EH (cell line): ENCODE measurements around the gene SIRT2.
A peak's percentile ranks its signal among the peaks of the same experiment; 100 is the strongest.
"Not testable (repeated sequence)": the region's sequence is repeated elsewhere in the genome, so short reads cannot be mapped to it uniquely, and the experiment has no call there.

Experiments used
- DNase-seq: peaks from one replicate; pipeline ENCODE4 v3.0.0-alpha.2; 2015; ENCODE audit warnings: low read depth

Gene SIRT2

DNA sequence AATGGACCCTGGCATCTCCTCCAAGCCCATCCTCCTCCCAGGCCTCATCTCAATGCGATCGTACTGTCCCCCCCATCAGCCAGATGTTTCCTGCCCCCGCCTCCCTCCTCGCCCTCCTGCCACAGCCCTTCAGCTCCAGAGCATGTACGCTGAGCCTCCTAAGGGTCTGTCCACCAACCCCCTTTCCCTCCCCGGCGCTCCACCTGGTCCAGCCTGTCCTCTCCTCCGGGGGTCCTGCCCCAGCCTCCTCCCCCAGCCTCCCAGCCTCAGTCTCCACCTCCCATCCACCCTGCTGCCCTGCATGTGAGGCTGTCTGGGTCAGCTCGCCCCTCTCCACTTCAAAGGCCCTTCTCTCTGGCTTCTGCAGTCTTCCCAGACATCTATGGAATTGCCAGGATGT lies 4.5 kb downstream of the SIRT2 start:
- DNase-seq: no peak

DNA sequence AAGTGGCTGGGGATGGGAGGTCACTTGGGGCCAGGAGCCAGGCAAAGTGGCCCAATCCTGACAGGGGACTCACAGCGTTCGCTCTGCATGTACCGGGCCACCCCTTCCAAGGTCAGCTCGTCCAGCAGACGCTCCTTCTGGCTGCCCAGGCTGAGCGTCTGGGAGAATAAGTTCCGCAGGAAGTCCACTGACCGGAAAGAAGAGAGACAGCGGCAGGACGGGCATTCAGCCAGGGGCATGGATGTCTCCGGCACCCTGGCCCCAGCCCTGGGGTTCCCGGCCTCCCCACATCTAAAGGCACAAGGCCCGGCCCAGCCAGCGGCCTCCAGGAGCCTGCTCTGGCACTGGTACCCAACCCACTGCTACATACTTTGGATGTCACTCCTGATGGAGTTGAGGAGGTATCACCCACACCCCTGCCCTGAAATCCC lies 6.1 kb downstream of the SIRT2 start:
- DNase-seq: no peak

DNA sequence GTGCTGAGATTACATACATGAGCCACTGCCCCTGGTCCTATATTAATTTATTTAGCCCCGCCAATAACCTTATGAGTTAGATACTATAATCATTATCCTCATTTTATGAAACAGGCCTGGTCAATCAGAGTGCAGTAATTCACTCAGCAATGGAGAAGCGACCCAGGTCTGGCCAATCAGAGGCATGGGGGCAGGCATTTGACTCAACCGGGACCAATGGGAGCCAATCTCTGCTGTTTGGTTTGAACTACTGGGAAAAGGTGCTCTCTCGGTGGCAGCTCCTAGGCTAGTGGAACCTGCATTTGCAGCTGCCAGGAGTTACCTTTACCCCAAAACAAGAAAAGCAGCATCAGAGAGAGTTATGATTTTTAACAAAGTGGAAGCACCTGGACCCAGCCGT lies 6.6 kb downstream of the SIRT2 start:
- no peak for DNase-seq

DNA sequence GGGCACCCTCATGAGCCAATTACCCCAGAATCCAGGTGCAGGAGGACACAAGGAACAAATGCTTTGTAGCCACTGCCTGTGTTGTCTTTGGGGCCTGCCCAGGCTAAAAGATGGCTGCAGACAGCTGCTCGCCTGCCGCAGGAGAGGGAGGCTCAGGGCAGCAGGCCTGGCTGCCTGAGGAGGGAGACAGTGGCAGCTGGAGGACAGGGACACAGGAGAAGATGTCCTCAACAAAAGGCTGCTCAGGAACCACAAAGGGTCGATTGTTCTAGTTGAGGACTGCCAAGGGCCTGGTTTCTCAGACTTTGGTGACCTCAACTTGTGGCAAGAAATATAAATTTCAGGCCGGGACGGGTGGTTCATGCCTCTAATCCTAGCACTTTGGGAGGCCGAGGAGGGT lies 7.6 kb downstream of the SIRT2 start:
- no peak for DNase-seq

DNA sequence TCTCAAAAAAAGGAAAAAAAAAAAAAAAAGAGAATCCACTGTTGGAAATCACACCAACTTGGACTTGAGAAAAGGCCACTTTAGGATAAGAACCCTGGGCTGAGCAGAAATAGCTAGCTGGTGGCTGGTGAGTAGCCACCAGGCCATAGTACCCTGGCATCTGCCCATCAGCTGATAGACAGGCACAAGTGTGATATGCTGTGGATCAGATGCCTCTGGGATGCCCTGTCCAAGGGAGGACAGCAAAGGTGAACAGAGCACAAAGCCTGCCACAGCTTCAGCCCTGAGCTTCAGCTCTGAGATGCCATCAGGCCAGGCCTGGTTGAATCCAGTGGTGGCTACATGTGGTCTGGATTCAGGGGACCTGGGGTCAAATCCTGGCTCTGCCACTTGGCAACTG lies 8.7 kb downstream of the SIRT2 start:
- DNase-seq: no peak

DNA sequence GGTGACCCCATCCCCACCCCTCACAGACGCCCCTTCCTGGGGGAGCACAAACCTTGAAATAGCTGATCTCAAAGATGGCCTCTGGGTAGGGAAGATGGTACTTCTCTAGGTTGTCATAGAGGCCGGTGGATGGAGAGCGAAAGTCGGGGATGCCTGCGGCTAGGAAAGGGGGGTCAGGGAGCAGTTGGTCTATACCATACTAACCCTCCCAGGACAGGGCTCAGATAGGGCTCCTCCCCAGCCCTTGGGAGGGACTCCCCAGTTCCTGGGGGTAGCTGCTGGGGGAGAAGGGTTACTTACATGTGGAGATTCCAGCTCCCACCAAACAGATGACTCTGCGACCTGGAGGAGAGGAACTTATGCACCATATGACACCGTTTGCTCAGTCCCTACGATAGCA lies 9.6 kb downstream of the SIRT2 start:
- no peak for DNase-seq

DNA sequence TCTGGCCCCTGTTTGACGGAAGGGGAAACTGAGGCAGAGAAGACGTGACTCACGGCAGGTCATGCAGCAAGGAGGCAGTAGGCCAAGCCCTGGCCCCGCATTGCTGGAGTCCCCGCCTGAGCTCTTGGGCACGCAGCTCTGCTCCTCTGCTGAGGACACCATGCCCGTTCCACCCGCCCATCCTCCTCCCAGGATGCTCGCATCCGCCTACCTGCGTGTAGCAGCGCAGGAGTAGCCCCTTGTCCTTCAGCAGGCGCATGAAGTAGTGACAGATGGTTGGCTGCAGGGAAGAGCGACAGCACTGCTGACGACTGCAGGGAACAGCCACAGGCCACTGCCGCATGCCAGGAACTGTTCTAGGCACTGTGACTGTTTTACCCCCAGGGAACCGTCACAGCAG lies 10.5 kb downstream of the SIRT2 start:
- no peak for DNase-seq

DNA sequence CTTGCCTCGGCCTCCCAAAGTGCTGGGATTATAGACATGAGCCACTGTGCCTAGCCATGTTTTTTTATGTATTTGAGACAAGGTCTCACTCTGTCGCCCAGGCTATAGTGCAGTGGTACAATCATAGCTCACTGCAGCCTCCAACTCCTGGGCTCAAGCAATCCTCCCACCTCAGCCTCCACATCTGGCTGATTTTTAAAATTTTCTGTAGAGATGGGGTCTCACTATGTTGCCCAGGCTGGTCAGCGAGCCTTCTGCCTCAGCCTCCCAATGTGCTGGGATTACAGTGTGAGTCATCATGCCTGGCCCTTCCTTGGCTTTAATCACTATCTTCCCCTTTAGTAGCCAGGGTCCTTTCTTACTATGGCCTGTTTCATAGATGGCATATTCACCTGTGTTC lies 14.7 kb downstream of the SIRT2 start:
- not testable (repeated sequence) for DNase-seq

DNA sequence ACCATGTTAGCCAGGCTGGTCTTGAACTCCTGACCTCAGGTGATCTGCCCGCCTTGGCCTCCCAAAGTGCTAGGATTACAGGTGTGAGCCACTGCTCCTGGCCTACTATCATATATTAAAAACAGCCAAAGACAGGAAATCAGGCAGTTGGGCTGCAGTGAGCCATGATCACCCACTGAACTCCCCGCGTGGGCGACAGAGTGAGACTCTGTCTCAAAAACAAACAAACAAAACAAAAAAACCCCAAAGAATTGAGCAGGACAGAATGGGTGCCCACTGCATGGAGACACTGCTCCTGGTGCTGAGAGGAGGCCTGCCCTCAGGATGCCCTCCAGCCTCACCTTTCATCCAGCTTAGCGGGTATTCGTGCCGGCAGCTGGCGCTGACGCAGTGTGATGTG lies 16.1 kb downstream of the SIRT2 start:
- no peak for DNase-seq

DNA sequence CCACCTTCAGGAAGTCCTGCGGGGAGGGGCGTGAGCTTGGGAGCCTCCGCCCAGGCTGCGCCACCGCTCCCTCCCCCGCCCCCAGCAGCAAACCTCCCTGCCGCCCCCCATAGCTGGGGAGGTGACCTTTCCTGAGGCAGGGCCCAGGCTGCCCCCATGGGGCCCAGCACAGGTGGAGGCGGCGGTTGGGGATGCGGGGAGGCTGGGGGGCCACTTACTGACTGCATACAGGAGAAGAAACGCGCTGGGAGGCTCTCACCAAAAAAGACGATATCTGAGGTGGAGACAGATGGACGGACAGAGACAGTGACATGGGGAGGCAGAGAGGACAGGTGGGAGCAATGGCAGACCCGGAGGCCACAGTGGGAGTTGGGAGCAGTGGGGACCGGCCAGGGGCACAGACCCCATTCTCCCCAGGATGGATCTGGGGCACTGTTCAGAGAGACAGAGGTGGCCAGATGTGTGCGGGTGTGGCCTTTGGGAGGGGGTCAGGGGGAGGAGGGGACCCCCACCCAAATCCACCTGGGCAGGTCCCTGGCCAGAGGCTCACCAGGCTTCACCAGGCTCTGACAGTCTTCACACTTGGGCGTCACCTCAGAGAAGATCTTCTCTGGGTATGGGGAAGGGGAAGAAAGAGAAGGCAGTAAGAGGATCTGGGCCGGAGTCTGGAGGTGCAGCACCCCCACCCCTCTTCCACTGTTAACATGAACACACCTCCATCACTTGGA lies 18.4 kb downstream of the SIRT2 start:
- no peak for DNase-seq

DNA sequence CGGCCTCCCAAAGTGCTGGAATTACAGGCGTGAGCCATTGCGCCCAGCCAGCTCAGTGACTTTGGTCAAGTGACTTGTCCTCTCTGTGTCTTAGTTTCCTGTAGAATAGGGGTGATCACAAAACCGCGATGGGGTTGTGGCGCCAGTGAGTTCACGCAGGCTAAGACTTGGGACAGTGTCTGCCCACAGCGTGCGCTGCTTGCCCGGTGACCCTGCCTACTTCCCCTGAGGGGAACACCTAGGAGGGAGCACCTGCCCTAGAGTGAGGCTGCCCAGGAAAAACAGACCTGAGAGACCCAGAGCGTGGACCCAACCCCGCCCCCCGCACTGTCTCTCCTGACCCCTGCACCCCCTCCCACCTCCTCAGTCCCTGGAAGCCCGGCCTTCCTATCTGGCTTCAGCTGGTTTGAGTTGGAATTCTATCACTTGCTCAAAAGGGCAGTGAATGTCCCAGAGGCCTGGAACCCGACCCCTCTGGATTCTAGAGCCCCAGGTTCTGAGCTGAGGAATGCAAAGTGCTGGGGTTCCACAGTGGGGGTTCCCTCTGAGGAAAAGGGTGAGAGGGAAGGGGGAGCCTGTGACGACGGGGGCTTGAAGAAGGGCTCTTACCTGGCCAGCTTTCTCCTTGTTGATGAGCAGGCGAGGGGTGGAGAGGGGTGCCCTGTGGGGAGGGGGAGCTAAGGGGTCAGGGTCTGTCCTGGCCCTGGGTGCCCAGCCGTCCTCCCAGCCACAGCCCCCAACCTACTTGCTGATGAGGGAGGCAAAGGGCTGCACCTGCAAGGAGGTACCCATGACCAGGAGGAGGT lies 19.1 kb downstream of the SIRT2 start:
- no peak for DNase-seq

DNA sequence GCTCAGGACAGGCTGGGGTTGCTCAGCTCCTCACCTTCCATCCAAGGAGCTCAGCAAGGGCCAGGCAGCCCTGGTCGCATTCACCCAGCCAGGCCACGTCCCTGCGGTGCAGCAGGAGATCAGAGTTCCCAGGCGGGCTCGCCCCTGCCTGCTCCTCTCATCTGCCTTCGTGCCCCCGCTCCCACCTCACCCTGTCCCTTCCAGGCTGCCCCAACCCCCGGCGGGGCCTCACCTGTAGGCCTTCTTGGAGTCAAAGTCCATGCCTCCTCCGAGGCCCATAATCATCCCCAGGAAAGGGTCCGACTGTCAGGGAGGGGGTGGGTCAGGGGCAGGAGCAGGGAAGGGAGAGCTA lies 20.0 kb downstream of the SIRT2 start:
- DNase-seq: no peak

DNA sequence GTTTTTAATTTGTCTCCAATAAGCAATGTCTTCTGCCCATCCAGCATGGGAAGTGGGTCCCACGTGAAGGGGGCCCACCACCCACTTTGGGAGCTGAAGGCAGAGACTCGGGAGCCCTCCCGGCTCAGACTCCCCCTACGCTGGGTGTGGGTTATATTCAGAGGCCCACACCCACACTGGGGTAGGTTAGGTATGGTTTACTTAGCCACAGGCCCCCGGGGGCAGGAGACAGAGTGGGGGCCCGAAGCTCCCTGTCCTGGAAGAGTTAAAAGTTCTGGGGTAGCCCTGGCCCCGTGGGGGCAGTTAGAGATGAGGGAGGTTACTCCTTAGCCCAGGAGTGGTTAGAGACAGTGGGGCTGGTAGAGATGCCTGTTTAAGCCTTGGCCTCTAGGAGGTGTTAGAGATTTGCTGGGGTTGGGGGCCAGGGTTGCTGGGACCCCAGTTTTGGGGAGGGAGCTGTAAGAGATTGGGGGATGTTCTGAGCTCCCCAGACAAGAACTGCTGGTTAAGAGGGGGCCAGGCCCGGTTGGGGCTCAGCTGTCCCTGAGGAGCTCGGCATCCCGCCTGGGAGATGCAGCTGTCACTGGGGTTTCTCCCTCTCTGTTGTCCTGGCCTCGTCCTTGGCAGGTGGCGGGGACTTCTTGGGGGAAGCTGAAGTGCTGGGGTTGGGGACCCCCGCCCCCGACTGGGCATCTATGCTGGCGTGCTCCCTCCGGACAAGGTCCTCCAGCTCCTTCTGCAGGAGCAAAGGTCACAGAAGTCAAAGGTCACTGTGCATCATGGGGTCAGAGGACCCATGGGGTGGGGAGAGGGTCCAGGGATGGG lies 20.6 kb downstream of the SIRT2 start:
- no peak for DNase-seq

DNA sequence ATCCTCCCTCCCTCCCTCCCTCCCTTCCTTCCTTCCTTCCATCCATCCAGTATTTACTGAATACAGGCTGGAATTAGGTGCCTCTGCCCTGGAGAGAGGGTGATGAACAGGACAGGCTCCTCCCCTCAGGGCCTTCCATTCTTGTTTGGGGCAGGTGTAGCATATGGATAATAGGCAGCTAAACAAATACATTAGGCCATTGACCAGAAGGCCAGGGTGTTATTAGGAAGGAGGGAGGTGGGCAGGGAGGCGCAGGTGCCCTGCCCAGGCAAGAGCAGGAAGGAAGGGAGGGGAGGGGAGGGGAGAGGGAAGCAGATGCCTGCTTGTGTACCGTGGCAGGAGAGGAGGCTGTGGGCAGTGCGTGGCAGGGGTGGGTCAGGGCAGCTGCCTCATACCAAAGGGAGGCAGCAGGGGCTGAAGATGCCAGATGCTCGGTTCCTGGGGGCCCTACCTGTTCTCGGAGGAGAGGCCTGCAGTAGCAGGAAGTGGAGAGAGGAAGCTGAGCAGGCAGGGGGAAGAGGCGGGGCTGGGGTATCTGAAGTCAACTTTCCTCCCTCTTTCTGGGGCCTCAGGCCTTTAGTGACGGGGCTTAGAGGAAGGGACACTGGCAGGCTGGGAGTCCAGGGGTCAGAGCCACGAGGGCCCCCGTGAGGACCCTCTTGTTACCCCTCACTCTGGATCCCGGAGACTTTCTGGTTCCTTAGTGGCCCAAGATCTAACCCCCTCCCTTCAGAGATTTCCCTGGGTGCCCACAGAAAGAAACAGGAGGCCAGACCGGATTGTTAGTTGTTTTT lies 21.4 kb downstream of the SIRT2 start, which contains the start of gene RINL:
RINL (minus strand) TSS at position 495 of the 794 bp plus-strand sequence. CDS start 1,533 bp downstream, outside the sequence.
- DNase-seq: no peak

DNA sequence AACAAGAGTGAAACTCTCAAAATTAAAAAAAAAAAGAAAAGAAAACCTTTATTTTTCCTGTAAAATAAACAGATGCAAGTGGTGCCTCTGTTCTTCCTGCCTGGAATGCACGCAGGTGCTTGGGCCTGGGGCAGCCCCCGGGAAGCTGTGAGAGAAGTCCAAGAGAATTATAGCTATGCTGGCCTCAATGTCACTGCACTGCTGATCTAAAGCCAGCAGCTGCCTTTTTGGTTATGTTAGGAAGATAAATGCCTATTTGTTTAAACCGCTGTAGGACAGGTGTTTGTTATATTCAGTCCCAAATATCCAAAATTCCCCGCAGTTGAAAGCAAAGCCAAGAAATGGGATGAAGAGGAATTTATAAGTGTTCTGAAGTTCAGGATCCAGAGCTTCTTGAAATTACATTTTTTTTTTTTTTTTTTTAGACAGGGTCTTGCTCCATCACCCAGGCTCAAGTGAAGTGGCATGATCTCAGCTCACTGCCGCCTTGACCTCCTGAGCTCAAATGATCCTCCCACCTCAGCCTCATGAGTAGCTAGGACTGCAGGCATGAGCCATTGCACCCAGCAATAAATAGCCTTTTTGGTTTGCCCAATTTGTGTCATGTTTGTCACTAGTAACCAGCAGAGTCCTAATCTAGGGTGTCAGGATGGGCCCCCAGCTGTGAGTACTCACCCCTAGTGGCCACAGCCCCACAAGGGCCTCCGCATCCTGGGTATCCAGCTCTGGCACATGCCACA lies 23.6 kb downstream of the SIRT2 start:
- DNase-seq: no peak

DNA sequence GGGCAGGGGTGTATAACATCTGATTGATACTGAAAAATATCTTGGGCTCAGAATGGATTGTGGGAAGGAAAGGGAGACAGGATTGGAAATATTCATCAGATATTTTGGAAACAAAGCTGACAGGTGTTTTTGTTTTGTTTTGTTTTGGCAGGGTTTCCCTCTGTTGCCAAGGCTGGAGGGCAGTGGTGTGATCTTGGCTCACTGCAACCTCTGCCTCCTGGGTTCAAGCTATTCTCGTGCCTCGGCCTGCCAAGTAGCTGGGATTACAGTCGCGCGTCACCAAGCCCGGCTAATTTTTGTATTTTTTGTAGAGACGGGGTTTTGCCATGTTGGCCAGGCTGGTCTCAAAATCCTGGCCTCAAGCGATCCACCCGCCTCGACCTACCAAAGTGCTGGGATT lies 26.0 kb downstream of the SIRT2 start:
- not testable (repeated sequence) for DNase-seq

DNA sequence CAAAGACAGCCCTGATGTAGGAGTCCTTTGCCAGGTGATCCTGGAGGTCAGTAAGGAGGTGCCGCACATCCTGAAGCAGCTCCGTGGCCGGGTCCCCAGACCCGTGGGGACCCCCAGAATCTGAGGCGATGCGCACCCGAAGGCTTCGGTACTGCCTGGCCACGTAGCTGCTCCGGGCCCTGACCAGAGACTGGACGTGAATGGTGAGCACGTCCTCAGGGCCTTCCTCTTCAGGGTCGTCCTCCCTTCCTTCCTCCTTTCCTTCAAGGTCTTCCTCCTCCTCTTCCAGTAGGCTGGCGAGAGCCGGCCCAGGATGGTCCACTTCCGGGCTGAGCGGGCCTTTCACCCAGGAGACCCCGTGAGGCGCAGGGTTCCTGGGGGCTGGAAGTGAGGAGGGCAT lies 28.8 kb downstream of the SIRT2 start:
- DNase-seq: no peak

DNA sequence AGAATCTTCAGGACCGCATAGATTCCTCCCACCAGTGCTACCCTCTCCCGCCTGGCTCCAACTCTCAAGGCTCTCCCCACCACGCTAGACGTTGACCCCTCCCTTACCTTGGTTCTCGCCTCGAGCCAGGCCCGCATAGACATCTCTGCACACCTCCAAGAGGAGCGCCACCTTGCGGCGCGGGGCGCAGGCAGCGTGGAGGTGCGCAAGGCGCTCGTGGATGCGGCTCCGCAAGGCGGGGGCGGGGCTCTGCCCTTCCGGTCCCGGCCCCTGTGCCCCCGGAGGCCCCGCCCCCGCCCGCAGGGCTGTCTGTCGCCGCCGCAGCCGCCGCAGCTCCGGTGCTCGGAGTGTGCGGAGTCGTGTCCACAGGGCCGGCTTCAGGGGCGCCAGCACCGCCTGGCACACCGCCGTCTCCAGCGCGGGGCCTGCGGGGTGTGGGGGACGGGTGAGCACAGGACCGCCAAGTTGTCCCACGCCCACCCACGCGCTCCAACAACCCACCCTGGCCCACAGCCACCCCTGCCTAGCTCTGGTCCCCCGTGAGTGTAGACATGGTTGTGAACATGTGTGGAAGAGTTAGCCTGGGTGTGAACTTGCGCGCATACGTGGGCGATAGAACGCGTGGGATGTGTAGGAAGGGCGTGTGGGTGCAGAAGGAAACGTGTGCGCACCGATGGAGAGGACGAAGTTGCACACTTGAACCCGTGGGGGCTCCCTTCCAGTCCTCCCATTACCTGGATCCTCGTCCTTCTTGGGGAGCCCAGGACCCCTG lies 29.4 kb downstream of the SIRT2 start:
- peak; percentile 76 for DNase-seq

DNA sequence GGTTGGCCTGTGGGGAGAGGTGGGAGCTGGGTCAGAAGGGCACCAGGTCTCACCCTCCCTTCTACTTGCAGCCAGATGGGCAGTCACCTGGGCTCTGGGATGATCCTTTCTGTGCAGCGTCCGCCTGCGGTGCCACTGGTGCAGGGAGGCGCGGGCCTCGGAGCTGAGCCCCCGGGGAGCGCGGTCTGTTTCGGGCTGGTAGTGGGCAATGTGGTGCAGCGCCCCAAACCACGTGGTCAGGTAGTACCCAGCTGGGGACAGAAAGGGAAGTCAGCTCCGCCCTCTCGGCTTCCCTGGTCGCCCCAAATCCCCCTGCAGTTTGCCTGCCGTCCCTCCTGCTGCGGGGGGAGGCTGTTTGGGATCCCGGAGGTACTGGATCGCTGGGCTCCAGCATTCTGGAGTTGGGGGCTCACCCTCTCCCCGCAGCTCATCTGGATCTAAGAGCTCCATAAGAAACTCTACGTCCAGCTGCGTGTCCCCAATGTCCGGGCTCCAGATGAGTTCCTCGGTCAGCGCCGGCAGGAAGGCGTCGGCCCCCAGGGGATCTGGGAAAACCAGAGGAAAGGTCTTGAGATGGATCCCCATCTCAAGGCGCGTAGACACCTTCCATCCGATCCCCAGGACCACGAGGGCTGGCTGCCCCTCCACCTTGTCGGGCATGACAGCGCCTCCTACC lies 30.1 kb downstream of the SIRT2 start:
- DNase-seq: no peak

DNA sequence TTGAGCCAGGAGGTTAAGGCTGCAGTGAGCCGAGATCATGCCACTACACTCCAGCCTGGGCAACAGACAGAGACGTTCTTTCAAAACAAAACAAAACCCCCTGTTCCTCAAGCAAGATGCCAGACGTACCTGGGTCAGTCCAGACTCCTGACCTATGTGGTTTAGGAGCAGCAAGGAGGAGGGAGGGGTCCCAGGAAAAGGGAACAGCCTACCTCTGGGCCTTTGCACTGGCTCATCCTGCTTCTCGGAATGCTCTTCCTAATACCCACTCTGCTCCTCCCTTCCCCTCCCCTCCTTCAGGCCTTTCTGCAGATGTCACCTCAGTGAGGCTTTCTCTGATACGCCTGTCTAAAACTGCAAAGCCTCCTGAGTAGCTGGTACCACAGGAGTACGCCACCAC lies 30.9 kb downstream of the SIRT2 start:
- no peak for DNase-seq
